HG03469 (cell line): ENCODE results near the gene CREB3L2.

Experiments
- ATAC-seq: cut with Tn5 transposase; IDR thresholded peaks from one replicate; pipeline ENCODE4 v1.9.1; 2021; ENCODE audit warnings: mild to moderate bottlenecking, moderate library complexity, moderate number of reproducible peaks; ENCODE audit not compliant: unreplicated experiment

Gene CREB3L2

GRCh38 chr7:137879357-137880158 lies 122.3 kb downstream of the CREB3L2 start:
- ATAC-seq = no peak

GRCh38 chr7:137878333-137878961 lies 123.4 kb downstream of the CREB3L2 start:
- no peak for ATAC-seq

- no peak for ATAC-seq
Observed at GRCh38 chr7:137877027-137877675, 124.7 kb downstream of the CREB3L2 start.

GRCh38 chr7:137875746-137876145 lies 126.1 kb downstream of the CREB3L2 start:
- no peak for ATAC-seq

- no peak for ATAC-seq
Observed at GRCh38 chr7:137873979-137874777, 127.7 kb downstream of the CREB3L2 start.

GRCh38 chr7:137873524-137873923 lies 128.4 kb downstream of the CREB3L2 start:
- ATAC-seq = no peak

GRCh38 chr7:137871170-137871915 lies 130.5 kb downstream of the CREB3L2 start:
- no peak for ATAC-seq

- no peak for ATAC-seq
Observed at GRCh38 chr7:137870684-137871083, 131.2 kb downstream of the CREB3L2 start.

- ATAC-seq = no peak
Observed at GRCh38 chr7:137870078-137870477, 131.8 kb downstream of the CREB3L2 start.

GRCh38 chr7:137869260-137869659 lies 132.6 kb downstream of the CREB3L2 start:
- no peak for ATAC-seq

- ATAC-seq = no peak
Observed at GRCh38 chr7:137867289-137867688, 134.6 kb downstream of the CREB3L2 start.

- no peak for ATAC-seq
Observed at GRCh38 chr7:137865764-137866163, 136.1 kb downstream of the CREB3L2 start.

GRCh38 chr7:137862964-137863363 lies 138.9 kb downstream of the CREB3L2 start:
- no peak for ATAC-seq

GRCh38 chr7:137862358-137862757 lies 139.5 kb downstream of the CREB3L2 start:
- ATAC-seq = no peak

- ATAC-seq = no peak
Observed at GRCh38 chr7:137860542-137860941, 141.3 kb downstream of the CREB3L2 start.

GRCh38 chr7:137853053-137853452 lies 148.8 kb downstream of the CREB3L2 start:
- no peak for ATAC-seq

- ATAC-seq = no peak
Observed at GRCh38 chr7:137852108-137852507, 149.8 kb downstream of the CREB3L2 start.

- ATAC-seq = no peak
Observed at GRCh38 chr7:137850972-137851945, 150.6 kb downstream of the CREB3L2 start.

- no peak for ATAC-seq
Observed at GRCh38 chr7:137850571-137850970, 151.3 kb downstream of the CREB3L2 start.
